Measurements from ENCODE around the gene EIF2B4.
"Not testable (repeated sequence)": the region's sequence is repeated elsewhere in the genome, so short reads cannot be mapped to it uniquely, and the experiment has no call there.

EIF2B4 gene

DNA sequence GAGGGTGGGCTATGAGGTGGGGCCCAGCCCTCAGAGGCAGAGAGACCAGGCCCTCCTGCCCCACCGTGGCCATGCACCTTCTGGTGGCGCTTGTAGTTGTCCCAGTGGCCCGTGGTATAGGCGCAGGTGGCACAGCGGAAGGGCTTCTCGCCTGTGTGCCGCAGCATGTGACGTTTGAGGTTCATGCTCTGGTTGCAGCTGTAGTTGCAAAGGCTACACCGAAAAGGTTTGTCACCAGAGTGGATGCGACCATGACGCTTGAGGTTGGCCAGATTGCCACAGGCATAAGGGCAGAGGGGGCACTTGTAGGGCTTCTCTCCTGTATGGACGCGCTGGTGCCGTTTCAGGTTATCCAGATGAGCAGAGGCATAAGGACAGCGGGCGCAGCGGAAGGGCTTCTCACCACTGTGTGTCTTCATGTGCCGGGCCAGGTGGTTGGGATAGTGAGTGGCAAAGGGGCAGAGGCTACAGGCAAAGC is 7.5 kb upstream of the EIF2B4 start:
- DNase-seq (ENCODE audit: low read depth): no peak

DNA sequence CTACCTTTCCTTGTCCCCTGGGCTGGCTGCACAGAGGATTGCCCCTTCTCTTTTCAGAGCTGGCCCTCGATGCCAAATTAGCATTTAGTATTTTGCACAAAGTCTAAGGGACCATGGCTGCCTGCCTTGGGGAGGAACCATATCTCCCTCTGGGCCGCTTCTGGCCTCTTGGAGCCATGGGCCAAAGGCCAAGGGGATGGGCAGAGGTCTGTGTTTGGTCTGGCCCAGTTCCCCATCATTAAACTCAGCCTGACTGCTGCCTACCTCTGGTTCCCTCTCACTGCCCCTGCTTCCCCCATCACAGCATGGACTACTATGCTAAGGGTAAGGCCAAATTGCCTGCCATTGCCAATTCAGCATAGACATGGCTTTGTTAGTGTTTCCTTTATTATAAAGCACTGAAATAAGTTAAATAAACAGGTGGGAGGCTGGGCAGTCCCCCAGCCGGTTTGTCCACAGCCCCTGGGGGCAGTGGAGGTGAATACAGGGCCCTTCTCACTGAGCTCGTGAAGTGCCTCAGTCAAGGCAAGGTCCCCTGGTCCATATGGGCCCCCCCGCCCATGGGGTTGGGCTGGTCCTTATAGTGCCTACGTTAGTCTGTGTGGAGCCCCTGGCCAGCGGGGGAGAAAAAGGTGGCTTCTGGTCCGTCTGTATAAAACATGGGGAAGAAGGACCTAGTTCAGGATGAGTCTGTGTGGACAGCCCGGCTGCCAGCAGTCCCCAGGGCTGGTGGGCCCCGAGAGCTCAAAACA is 6.9 kb upstream of the EIF2B4 start:
- DNase-seq (ENCODE audit: low read depth): no peak

DNA sequence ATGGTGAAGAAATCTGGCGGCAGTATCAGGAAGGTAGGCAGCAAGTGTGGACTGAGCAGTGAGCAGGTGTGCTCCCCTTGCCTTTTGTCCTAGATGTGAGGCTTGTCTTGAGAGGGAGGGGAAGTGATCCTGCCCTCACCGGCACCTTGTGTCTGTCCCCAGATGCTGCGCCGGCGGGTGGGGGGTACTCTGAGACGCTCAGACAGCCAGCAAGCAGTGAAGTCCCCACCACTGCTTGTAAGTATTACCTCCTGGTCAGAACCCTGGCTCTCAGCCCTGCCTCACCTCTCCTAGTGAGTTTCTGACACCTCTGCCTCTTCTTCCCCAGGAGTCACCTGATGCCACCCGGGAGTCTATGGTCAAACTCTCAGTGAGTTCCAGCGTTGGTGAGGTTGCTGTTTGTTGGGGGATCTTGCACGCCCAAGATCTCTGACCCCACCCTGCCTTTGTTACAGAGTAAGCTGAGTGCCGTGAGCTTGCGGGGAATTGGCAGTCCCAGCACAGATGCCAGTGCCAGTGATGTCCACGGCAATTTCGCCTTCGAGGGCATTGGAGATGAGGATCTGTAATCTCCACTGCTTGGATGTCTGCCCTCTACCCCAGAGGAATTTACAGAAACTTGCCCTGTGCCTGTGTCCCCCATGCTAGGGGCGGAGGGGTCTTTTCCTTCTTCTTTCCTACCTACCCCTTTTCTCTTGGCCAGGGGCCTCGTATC is 6.2 kb upstream of the EIF2B4 start:
- DNase-seq (ENCODE audit: low read depth): no peak

DNA sequence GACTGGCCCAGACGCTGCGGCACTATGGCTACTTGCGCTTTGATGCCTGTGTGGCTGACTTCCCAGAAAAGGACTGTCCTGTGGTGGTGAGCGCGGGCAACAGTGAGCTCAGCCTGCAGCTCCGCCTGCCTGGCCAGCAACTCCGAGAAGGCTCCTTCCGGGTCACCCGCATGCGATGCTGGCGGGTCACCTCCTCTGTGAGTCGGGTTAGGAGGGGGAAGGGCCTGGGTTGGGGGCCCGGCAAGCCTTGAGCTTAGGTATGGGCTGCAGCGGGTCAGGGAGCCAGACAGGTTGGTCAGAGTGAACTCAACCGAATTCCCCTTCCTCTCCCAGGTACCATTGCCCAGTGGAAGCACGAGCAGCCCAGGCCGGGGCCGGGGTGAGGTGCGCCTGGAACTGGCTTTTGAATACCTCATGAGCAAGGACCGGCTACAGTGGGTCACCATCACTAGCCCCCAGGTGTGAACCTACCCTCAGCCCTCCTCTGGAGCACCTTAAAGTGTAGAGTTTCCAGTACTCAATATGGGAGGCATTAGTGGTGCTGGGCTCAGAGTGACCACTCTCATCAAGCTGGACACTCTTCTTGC is 5.5 kb upstream of the EIF2B4 start:
- no peak for DNase-seq (ENCODE audit: low read depth)

DNA sequence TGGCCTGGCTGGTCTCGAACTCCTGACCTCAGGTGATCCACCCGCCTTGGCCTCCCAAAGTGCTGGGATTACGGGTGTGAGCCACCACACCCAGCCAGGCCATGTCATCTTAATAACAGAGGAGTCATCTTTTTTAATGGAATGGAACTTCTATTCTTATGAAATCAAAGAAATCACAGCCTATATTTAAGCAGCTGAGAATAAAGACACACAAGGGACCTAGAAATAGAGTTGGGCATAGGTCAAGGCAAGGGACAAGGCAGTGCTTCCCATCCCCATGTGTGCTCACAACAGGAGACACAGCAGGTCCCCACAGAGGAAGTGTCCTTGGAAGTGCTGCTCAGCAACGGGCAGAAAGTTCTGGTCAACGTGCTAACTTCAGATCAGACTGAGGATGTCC is 3.4 kb upstream of the EIF2B4 start:
- no peak for DNase-seq (ENCODE audit: low read depth)

DNA sequence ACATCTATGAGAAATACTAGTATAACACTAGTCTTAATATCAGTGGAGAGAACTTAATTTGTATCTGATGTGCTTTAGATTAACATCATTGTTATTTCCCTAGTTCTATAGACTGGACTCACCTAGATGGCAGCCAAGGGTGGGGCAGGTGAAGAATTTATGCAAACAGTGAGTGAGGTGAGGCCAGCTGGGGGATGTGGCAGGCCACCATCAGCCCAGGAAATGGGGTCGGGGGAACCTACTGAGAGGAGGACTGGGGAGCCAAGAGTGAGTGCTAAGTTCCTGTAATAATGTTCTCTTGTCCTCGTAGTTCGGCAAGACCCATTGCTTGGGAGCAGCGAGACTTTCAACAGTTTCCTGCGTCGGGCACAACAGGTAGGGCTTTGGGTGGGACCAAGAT is 2.8 kb upstream of the EIF2B4 start:
- DNase-seq (ENCODE audit: low read depth): no peak

DNA sequence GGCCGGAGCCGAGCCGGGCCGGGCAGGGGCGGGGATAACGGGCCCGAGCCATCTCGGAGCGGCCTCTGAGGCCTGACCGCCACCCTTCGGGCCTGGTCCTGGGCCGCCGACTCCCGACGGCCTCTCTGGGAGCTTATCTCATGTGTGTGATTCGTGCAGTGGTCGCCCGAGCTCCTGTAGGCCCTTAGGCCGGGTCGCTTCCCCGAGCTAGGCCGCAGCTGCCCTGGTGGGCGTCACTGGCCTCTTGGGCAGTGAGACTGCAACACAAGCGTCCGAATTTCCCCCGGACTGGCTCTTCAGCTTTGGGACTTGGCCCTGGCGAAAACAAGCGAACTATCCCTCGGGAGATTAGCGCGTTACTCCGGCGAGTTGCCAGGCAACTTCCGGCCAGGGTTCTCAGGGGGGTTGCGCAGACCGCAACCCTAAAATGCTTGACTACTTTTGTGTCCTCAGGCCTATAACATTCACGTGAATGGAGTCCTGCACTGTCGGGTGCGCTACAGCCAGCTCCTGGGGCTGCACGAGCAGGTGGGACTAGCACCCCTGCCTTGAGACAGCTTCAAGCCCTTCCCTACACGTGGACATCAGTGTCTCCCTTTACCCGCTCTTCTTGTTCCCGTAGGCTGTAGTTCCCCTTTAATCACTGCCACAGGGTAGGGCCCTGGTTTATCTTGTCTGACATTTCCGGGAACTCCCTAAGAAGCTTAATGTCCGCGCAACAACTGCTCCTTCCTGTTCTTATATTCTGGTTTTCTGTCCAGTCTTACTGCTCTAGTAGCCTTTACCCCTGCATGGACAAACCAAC is 880 bp upstream of the EIF2B4 start:
- peak; percentile 7 for DNase-seq (ENCODE audit: low read depth)

DNA sequence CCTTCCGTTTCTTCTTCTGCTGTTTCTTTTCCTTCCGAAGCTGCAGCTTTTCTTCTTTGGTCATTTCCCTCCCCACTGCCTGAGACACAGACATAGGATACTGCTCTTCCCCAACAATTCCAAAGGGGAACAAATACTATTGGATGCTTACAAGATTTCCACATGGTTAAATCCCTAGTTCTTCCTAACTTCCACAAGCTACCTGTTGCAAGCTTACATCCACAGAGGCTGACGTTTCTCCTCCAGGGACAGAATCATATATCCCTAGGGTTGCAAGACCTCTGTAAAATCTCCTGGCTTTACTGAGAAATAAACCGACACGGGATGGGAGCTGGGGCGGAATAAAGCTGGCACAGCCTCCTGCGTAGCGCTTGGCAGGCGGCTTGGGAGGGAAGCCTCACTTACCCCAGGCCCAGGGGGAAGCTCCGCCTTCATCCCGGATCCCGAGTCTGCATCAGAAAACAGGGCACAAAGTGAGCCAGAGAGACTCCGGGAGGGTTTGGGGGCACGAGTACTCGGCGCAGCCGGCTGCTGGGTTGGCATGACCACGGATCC is 590 bp downstream of the EIF2B4 start:
- no peak for DNase-seq (ENCODE audit: low read depth)

DNA sequence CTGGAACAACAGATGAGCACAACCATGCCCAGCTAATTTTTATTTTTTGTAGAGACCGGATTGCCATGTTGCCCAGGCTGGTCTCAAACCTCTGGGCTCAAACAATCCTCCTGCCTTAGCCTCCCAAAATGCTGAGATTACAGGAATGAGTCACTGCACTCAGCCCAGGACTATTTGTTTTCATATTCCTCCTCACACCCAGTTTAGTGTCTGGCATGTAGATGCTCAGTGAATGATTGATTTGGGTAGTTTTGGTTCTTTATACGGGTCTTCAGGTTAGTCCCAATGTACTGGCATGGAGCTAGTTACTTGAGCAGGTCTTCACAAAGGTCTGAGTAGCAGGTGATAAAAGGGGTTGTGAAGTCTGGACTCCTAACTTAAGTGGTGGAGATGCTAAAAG is 6.2 kb downstream of the EIF2B4 start:
- DNase-seq (ENCODE audit: low read depth): no peak

DNA sequence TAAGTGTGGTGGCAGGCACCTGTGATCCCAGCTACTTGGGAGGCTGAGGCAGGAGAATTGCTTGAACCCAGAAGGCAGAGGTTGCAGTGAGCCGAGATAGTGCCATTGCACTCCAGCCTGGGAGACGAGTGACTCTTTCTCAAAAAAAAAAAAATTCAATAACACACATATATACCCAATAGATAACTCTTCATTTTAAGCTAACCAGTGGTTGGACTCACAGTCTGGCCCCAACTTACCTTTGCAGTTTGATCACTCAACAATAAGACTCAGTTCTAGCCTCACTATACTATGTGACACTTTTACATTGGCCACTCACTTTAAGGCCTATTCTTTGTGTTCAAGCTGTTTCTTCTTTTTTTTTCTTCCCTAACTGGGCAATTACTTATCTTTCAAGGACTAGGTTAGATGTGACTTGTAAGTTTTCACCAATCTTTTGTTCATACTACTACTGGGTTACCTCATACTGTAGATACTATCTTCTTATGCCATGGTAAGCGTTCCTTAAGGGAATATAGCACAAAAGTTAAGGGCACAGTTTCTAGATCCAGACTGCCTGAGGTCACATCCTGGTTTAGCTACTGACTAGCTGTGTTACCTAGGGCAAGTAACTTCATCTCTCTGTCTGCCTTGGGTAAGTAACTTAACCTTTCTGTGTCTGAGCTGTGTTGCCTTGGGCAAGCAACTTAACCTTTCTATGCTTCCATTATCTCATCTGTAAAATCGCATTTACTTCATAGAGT is 7.3 kb downstream of the EIF2B4 start:
- no peak for DNase-seq (ENCODE audit: low read depth)

DNA sequence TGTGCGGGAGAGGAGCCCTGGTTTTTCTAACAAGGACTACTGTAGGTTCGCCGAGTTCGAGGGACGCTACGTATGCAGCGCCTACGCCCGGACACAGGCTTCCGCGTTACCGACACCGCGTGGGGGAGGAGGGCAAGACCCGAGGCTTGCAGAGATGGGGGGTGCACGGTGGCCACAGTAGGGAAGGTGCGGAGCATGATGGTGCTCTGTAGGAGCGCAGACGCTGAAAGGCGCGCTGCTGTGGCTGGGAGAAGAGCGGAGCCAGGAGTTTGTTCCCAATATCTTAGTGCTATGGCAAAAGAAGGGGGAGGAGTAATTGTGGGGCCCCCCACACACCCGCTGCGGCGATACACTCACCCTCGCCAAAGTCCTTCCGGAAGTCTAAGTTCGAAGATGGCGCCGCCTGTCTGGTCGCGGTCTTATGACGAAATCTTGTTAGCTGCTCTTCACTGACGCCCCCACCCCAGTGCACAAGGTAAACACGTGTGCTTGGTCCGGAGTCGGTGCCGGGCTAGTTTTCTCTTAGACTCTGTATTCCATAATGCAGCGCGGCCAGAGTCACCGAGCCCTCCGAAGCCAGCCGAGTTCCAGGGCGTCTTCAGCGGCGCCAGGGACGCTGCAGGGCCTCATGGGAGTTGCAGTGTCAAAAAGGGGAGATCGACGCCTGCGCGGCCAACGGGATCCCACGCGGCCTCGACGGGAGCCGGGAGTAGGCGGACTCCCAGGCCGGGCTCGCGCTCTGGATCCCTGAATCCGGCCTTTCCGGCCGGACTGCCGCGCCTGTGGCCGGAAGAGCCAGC is 13.6 kb downstream of the EIF2B4 start, which contains the start of gene GTF3C2:
Gene GTF3C2, minus strand, starts transcription at position 383 of the 800 bp plus-strand sequence. CDS start 13,210 bp downstream, outside the sequence.
- peak; percentile 84 for DNase-seq (ENCODE audit: low read depth)

DNA sequence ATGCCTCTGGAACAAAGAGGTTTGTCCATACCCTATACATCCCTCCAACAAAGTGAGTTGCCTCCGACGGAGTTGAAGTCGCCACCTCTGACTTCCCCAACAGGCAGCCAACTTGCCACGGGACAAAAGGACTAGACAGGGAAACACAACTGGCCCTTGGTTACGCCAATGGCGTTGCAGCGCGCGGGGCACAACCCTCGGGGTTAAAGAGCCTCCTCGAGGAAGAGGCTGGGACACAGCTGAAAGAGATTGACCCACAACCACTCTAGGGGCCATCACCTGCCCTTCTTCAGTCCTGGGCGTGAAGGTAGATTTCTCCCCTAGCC is 14.1 kb downstream of the EIF2B4 start:
- DNase-seq (ENCODE audit: low read depth): no peak

DNA sequence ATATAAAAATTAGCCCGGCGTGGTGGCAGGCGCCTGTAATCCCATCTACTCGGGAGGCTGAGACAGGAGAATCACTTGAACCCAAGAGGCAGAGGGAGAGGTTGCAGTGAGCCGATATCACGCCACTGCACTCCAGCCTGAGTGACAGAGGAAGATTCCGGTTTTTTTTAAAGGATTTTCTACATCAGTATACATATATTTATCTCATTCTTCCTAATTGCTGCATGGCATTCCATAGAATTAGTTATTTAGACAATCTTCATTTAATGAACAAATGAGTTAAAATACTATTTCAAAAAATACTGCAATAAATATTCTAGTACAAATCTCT is 15.6 kb downstream of the EIF2B4 start:
- DNase-seq (ENCODE audit: low read depth): no peak

DNA sequence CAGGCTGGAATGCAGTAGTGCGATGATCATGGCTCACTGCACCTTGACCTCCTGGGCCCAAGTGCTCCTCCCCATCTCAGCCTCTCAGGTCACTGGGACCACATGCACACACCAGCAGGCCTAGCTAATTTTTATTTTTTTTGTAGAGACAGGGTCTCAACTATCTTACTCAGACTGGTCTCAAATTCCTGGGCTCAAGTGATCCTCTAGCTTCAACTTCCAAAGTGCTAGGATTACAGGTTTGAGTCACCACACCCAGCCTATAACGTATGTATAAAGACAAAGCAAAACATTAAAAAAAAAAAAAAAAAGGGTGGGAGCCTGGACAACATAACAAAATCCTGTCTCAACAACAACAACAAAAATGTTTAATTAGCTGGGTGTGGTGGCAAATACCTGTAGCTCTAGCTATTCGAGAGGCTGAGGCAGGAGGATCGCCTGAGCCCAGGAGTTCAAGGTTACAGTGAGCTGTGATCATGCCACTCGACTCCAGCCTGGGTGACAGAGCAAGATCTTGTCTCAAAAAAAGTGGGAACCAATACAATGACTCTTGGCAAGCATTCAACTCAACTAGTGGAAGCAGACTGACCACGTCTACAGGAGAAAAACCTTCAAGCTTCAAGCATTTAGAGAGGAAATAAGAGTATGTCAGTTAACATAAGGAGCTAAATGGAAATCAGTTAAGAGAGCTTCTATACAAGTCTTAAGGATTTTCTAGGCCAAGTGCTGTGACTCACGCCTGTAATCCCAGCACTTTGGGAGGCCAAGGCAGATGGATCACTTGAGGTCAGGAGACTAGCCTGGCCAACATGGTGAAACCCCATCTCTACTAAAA is 16.2 kb downstream of the EIF2B4 start:
- DNase-seq (ENCODE audit: low read depth): no peak

DNA sequence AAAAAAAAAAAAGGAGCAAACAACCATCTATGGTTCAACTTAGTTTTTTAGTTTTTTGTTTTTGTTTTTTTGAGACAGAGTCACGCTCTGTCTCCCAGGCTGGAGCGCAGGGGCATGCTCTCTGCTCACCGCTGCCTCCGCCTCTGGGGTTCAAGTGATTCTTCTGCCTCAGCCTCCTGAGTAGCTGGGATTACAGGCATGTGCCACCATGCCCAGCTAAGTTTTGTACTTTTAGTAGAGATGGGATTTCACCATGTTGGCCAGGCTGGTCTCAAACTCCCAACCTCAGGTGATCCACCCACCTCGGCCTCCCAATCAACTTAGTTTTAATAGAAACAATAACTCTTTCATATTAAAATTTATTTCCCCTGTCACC is 16.8 kb downstream of the EIF2B4 start:
- not testable (repeated sequence) for DNase-seq (ENCODE audit: low read depth)

DNA sequence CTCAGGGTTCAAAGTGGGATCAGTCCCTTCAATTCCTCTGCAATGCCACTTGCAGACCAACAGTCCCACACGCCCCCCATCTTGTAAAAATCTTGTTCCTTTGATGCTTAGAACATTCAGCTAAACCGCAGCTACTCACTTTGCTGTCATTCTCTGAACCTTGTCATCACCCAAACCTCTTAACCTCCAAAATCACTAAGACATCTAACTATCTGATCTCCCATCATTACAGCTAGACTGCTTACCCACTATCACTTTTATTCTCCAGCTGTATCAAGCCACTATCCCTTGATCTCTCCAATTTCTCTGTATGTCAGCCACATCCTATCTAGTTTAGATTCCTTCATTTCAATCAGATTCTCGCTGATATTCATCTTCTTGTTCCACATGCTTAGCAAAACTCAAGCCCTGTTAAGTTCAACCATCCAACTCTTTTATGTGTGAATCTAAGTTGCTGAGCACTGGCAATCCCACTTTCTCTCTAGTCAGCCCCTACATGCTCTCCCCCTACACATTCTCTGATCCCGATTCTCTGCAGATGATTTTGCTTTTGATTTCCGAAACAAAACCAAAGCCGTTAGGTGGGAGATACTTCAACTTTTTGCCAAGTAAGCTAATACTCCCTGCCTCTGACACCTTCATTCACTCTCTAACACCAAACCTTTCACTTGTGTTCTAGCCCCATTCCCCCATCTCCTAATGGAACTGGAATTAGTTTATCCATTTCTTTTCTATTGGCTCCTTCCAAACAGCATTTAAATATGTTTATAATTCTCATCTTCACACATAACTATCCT is 18.1 kb downstream of the EIF2B4 start:
- no peak for DNase-seq (ENCODE audit: low read depth)

DNA sequence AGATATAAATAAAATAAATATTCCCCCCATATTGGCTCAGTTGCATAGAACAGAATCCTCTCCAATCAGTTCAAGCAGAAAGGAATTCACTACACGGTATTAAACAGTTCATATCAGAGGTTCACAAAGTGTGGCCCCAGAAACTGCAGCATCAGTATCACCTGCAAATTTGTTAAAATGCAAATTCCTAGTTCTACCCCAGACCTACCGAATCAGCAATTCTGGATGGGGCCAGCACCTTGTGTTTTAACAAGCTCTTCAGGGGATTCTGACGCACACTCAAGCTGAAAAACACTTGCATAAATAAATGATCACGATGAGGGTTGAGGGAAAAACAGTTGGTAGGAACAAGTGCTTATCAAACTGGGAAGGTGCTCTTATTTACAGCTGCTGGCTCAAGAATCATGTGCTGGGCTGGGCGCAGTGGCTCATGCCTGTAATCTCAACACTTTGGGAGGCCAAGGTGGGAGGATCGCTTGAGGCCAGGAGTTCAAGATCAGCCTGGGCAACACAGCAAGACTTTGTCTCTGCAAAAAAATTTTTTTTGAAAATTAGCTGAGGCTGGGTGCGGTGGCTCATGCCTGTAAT is 19.9 kb downstream of the EIF2B4 start:
- DNase-seq (ENCODE audit: low read depth): no peak

DNA sequence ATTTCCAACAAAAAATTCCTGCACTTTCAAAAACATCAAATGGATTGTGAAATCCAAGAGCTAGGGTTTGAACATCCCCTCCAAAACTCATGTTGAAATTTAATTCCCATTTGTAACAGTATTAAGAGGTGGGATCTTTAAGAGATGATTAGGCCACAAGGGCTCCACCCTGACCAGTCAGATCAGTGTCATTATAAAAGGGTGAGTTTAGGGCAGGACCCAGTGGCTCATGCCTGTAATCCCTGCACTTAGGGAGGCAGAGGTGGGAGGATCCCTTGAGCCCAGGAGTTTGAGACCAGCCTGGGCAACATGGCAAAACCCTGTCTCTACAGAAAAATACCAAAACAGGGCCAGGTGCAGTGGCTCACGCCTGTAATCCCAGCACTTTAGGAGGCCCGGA is 22.5 kb downstream of the EIF2B4 start:
- DNase-seq (ENCODE audit: low read depth): no peak

DNA sequence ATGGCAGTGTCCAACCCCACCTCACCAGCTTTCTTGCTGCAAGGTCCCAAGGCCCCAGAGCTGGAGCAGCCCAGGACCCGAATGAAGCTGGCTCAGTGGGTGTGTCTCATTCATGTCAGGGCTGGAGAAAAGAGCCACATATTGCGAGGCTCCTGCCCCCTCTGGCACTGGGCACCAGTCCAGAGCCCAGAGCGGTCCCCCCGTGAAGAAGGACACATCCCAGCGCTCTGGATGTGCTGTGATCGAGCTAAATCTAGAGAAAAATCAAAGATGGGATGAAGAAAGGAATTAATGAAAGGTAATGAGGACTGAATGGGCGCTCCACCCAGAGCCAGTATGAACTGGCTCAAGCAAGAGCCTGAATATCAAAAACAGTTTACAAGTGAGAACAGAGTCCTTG is 34.0 kb downstream of the EIF2B4 start:
- no peak for DNase-seq (ENCODE audit: low read depth)

Measured in stimulated activated CD8-positive, alpha-beta memory T cell treated with anti-CD3 and anti-CD28 coated beads, Interleukin-12 subunit alpha, Interleukin-12 subunit beta, amount 100 ng/mL, for 1 hour (primary cell).